Amniotic epithelial cell (primary cell): ENCODE data around the gene CTNNBL1.
"Not testable (repeated sequence)": the region's sequence is repeated elsewhere in the genome, so short reads cannot be mapped to it uniquely, and the experiment has no call there.

Experiments used
- DNase-seq: peaks from one replicate; pipeline ENCODE4 v3.0.0-alpha.2; 2010; ENCODE audit warnings: low read depth

CTNNBL1 gene

GRCh38 chr20:37711994-37712964, 18.4 kb downstream of the CTNNBL1 start:
- DNase-seq, result no peak

- DNase-seq, result no peak
These were observed 19.6 kb downstream of the CTNNBL1 start for GRCh38 chr20:37713396-37713795.

- peak; percentile 88 for DNase-seq
These were observed 21.3 kb downstream of the CTNNBL1 start for GRCh38 chr20:37714978-37715672.

- DNase-seq, result no peak
These were observed 27.9 kb downstream of the CTNNBL1 start for GRCh38 chr20:37721751-37722150.

- DNase-seq, result not testable (repeated sequence)
These were observed 28.5 kb downstream of the CTNNBL1 start for GRCh38 chr20:37722312-37722711.

GRCh38 chr20:37723668-37724067, 29.8 kb downstream of the CTNNBL1 start:
- DNase-seq, result no peak

GRCh38 chr20:37725165-37725564, 31.3 kb downstream of the CTNNBL1 start:
- DNase-seq, result peak; percentile 21

GRCh38 chr20:37725855-37726254, 32.0 kb downstream of the CTNNBL1 start:
- DNase-seq, result no peak

- no peak for DNase-seq
These were observed 32.5 kb downstream of the CTNNBL1 start for GRCh38 chr20:37726321-37726720.

GRCh38 chr20:37726971-37727956, 33.4 kb downstream of the CTNNBL1 start:
- peak; percentile 92 for DNase-seq

- DNase-seq, result peak; percentile 45
These were observed 34.3 kb downstream of the CTNNBL1 start for GRCh38 chr20:37727957-37728634.

GRCh38 chr20:37728635-37728983, 34.8 kb downstream of the CTNNBL1 start:
- peak; percentile 15 for DNase-seq

GRCh38 chr20:37729452-37729851, 35.6 kb downstream of the CTNNBL1 start:
- DNase-seq, result no peak

- peak; percentile 17 for DNase-seq
These were observed 36.1 kb downstream of the CTNNBL1 start for GRCh38 chr20:37729909-37730308.

- DNase-seq, result no peak
These were observed 39.6 kb downstream of the CTNNBL1 start for GRCh38 chr20:37733416-37733815.

GRCh38 chr20:37734228-37734985, 40.6 kb downstream of the CTNNBL1 start:
- peak; percentile 93 for DNase-seq

- no peak for DNase-seq
These were observed 41.7 kb downstream of the CTNNBL1 start for GRCh38 chr20:37735541-37735940.

- DNase-seq, result peak; percentile 32
These were observed 42.3 kb downstream of the CTNNBL1 start for GRCh38 chr20:37736132-37736531.

- no peak for DNase-seq
These were observed 44.1 kb downstream of the CTNNBL1 start for GRCh38 chr20:37737826-37738420.

- peak; percentile 43 for DNase-seq
These were observed 47.2 kb downstream of the CTNNBL1 start for GRCh38 chr20:37741055-37741454.
